NOMO-1 treated with dmso at 0.1 percent for 144 hours (cell line): ENCODE data around the gene EIF4G1.
A peak's percentile ranks its signal among the peaks of the same experiment; 100 is the strongest.
"Not testable (repeated sequence)": the region's sequence is repeated elsewhere in the genome, so short reads cannot be mapped to it uniquely, and the experiment has no call there.

ENCODE experiments used
- DNase-seq: peaks from one replicate; lab custom pipeline; 2025; ENCODE audit not compliant: unreplicated experiment; lab: John Stamatoyannopoulos, UW

Gene EIF4G1

DNA sequence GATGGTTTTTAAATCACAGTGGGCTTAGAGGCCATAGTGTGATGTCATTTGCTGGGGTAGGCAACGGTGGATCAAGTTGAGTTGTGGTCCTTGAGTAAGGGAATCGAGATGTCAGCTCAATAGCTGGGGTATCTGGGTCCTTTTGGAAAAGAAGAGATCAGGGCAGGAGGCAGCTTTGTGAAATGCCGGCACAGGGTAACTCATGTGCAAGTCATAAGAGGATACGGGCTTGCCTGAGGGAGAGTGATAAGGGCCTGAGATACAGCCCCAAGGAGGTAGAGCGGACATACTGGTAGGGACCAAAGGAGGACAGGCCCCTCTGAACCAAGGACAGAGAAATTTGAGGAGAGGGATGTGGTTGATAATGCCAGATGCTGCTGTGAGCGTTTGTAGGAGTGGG, 18.8 kb downstream of the EIF4G1 start:
- no peak for DNase-seq

DNA sequence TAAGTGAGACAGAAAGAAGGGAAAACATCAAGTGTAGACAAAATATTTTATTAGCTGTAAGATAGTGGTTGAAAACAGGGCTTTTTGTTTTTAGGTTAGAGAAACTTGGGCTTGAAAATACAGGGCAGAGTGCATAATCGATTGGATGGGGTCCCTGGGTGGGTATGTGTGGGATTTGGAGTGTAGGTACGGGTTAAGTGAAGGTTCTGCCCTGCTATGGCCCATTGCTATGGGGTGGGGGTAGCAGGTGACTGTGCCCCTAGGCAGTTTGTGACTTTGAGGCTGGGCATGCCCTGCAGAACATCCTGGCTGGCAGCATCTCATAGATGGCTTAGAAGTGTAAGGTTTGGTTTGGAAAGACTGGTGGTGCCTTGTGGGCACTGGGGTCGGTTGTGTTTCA, 19.3 kb downstream of the EIF4G1 start:
- DNase-seq: no peak

DNA sequence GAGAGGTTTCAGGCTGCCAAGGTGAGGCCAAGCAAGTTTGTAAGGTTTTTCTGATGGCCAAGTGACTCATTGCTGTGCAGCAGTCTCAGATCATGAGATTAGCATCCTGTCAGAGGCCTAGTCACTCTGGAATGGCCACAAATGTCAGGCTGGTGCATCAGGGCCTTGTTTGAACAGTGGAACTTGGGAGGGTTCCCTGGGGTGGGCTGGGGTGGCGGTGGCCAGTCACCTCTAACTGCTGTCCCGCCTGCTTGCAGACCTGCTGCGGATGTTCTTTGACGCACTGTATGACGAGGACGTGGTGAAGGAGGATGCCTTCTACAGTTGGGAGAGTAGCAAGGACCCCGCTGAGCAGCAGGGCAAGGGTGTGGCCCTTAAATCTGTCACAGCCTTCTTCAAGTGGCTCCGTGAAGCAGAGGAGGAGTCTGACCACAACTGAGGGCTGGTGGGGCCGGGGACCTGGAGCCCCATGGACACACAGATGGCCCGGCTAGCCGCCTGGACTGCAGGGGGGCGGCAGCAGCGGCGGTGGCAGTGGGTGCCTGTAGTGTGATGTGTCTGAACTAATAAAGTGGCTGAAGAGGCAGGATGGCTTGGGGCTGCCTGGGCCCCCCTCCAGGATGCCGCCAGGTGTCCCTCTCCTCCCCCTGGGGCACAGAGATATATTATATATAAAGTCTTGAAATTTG, 20.2 kb downstream of the EIF4G1 start:
- no peak for DNase-seq

DNA sequence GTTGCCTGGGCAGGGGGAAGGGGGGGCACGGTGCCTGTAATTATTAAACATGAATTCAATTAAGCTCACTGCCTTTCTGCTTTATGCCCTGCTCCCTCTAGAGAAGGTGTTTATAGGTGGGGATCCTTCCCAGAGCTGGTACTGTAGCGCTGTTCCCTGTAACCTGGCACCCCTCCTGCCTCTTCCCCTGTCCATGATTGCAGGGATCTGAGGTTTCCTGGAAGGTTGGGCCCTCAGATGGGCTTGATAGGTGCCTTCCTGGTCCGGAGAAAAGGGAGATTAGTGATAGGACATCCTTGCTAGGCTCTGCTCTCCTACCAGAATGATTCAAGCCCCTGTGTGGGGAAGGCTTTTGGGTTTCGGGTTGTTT, 20.9 kb downstream of the EIF4G1 start:
- no peak for DNase-seq

DNA sequence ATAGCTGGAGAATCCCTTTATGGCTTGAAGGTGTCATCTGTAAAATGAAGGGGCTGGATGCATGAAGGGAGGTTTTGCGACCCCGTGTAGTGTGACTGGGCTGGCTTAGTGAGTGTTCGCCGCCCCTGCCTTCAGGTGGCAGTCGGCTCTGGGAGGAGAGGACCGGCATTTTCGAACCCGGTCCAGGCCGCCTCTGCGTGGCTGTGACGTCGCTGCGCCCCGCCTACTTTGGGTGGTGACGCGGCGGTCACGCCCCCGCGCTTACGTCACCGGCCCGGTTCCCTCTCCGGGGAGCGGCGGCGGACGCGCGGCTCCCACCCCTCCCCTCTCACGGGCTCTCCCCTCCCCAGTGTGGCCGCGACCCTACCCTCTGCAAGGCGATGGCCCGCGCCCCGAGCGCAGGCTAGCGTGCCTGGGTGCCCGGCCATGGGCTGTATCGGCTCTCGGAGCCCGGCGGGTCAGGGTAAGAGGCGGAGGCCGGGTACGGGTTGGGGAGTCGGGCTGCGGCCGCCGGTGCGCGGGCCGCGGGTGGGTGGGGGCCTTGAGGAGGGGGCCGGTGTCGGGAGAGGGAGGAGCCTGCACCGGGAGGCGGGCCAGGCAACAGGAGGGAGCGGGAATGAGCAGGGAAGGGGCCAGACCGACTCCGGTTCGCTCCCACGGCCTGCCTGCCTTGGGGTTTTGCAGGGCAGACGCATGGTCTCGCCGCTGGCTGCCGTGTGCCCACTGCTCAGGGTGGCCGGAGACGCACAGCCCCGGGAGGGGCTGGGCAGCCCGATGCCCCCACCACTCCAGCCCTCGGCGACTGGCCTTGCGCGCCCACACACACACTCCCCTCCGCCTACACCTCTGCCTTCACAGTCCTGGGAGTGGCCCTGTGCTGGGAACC, 21.5 kb downstream of the EIF4G1 start:
- DNase-seq: peak; percentile 47

DNA sequence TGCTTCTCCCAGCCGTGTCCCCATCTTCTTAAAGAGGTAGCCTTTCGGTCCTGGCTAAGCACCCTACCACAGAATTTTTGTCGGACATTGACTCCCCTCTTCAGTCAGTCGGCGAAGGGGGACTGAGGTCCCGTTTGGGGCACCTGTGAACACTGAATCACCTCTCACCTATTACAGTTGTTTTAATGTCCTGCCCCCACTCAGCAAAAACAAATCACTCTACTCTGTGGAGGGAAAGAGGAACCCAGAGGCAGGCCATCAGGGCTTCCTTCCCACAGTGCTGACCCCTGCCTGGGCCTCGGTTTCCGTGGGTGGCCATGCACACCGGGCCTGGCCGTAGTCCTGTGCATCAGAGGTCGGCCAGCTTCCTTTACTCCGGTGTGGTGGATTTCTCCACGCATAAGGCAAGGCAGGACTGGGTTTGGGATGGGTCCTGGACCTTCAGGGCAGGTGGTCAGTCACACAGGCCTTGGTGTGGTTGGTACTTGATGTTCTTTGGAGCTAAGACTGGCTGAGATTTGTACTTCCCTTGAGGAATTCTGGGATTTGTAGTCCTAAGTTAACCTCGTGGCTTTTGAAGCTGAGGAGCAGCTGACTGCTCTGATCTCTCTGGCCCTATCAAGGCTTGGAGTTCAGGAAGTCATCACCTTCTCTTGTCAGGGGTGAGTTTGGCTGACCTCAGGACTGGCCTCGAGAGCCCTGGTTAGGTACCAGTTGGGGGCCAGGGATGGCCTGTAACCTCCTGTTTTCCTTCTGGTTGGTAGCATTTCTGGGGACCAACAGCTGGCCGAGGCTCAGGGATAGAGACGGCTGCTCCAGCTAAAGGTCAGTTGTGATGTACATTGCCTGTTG, 22.4 kb downstream of the EIF4G1 start:
- DNase-seq: no peak

DNA sequence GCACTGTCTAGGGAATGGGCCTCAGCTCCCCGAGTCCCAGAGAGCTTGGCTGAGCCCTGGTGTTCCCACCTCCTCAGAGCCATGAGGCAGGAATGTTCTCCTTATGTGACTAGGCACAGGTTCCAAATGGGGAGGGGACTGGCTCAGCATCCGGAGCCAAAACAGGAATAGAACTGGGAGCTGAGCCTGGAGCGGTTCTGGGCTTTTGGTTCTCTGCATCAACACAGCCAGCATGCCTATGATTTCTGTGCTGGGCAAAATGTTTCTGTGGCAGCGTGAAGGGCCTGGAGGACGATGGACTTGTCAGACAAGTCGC, 23.0 kb downstream of the EIF4G1 start, which contains the start of gene FAM131A:
FAM131A (plus strand) TSS at position 202 of the 316 bp plus-strand sequence; CDS start at position 233, 31 bp downstream.
- DNase-seq: no peak

DNA sequence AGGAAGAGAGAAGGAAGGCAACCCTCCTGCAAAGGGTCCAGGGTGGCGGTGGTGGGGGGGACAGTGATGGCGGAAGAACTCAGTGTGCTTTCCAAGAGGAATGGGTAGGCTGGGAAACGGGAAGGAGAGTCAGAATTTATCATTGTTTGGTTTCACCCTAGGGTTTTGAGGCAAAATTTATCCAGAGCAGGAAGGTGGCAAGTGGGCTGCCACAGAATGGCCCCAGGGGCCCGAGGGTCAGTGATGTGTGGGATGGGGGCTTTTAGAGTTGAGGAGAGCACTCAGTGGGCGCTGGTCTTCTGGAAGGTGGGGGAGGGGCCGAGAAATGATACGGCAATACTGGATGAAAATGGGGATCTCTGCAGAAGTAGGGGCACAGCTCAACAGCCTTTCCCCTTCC, 23.6 kb downstream of the EIF4G1 start:
- no peak for DNase-seq

DNA sequence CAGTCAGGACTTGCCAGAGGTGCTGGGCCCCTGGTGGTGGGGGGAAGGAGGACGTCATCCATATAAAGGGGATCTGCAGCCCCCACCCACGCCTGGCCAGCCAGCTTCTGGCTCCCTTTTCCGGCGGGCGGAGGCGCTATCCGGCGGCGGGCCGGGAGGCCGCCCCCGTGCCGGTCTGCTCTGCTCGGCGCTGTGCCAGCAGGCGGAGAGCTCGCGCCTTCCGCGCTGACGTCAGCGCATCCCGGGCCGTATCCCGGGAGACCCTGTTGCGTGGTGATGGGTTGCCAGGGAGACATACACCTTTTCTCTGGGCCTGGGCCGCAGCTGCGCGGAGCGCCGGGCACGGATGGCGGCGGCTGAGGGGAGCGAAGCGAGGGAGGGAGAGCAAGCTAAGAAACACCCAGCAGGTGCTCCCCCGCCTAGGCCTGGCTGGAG, 24.1 kb downstream of the EIF4G1 start:
- no peak for DNase-seq

DNA sequence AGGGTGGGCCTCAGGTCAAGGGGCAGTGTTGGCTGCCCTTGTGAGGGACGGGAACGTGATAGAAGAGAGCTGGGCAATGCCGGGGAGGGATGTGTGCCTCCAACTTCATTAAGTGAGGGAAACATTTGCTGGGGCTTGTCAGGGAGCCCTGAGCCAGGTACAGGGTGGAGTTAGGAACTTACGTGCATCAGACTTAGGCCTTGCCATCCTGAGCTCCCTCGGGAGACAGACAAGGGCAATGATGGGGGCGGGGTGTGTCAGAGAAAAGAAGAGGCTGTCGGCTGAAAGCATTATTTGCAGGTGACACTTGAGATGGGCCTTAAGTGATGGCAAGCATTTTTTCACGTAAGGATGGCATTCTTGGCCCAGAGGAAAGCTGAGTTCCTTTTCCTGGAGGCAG, 24.6 kb downstream of the EIF4G1 start:
- no peak for DNase-seq

DNA sequence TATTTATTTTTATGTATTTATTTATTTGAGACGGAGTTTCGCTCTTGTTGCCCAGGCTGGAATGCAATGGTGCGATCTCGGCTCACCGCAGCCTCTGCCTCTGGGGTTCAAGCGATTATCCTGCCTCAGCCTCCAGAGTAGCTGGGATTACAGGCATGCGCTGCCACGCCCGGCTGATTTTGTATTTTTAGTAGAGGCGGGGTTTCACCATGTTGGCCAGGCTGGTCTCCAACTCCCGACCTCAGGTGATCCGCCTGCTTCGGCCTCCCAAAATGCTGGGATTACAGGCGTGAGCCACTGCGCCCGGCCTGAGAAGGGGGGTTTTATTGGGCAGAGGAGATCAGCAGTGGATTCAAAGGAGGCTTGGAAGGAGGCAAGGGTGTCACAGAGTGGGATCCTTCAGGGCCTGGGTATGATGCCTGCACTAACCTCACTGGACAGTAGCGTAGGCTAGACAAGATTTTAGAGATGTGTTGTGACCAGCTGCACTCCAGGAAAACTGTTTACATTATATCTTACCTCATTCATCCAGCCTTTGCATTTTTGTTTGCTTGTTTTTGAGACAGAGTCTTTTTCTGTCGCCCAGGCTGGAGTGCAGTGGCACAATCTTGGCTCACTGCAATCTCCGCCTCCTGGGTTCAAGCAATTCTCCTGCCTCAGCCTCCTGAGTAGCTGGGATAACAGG, 25.2 kb downstream of the EIF4G1 start:
- not testable (repeated sequence) for DNase-seq

DNA sequence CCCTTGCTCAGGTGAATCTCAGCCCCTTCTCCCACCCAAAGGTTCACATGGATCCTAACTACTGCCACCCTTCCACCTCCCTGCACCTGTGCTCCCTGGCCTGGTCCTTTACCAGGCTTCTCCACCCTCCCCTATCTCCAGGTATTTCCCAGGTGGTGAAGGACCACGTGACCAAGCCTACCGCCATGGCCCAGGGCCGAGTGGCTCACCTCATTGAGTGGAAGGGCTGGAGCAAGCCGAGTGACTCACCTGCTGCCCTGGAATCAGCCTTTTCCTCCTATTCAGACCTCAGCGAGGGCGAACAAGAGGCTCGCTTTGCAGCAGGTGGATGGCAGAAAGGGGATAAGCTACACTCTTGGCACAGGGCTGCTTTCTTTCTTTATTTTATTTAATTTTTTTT, 27.5 kb downstream of the EIF4G1 start:
- no peak for DNase-seq

DNA sequence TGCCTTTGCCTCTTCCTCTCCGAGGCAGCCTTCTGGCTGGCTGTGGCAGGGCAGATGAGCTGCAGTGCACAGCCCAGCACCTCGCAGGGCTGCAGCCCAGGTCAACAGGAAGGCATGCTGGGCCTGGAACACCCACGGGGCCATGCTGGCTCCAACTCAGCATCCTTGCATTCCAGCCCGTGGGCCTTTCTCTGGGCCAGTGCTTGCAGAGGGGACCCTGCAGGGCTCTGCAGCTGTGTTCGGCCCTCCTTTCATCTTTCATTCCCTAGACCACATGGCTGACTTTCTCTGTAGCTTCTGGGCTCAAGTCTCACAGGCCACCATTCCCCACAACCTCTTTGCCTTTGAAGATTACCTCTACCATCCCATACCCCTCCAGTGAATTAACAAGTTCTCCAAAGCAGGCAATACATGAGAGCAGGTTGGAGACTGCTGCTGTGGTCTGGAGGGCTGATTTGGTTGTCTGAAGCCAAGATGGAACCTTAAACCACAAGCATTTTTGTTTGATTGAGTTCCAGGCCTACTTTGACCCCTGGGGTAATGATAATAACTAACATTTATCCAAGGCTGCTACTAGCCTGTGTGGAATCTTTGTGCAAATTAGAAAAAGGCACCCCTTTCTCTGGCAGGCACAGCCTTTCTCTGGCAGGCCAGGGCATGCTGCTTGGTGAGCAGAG, 28.9 kb downstream of the EIF4G1 start:
- DNase-seq: no peak

DNA sequence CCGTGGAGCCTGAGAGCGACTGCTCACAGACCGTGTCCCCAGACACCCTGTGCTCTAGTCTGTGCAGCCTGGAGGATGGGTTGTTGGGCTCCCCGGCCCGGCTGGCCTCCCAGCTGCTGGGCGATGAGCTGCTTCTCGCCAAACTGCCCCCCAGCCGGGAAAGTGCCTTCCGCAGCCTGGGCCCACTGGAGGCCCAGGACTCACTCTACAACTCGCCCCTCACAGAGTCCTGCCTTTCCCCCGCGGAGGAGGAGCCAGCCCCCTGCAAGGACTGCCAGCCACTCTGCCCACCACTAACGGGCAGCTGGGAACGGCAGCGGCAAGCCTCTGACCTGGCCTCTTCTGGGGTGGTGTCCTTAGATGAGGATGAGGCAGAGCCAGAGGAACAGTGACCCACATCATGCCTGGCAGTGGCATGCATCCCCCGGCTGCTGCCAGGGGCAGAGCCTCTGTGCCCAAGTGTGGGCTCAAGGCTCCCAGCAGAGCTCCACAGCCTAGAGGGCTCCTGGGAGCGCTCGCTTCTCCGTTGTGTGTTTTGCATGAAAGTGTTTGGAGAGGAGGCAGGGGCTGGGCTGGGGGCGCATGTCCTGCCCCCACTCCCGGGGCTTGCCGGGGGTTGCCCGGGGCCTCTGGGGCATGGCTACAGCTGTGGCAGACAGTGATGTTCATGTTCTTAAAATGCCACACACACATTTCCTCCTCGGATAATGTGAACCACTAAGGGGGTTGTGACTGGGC, 30.3 kb downstream of the EIF4G1 start:
- DNase-seq: no peak

DNA sequence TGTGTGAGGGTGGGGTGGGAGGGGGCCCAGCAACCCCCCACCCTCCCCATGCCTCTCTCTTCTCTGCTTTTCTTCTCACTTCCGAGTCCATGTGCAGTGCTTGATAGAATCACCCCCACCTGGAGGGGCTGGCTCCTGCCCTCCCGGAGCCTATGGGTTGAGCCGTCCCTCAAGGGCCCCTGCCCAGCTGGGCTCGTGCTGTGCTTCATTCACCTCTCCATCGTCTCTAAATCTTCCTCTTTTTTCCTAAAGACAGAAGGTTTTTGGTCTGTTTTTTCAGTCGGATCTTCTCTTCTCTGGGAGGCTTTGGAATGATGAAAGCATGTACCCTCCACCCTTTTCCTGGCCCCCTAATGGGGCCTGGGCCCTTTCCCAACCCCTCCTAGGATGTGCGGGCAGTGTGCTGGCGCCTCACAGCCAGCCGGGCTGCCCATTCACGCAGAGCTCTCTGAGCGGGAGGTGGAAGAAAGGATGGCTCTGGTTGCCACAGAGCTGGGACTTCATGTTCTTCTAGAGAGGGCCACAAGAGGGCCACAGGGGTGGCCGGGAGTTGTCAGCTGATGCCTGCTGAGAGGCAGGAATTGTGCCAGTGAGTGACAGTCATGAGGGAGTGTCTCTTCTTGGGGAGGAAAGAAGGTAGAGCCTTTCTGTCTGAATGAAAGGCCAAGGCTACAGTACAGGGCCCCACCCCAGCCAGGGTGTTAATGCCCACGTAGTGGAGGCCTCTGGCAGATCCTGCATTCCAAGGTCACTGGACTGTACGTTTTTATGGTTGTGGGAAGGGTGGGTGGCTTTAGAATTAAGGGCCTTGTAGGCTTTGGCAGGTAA, 31.1 kb downstream of the EIF4G1 start:
- peak; percentile 24 for DNase-seq

DNA sequence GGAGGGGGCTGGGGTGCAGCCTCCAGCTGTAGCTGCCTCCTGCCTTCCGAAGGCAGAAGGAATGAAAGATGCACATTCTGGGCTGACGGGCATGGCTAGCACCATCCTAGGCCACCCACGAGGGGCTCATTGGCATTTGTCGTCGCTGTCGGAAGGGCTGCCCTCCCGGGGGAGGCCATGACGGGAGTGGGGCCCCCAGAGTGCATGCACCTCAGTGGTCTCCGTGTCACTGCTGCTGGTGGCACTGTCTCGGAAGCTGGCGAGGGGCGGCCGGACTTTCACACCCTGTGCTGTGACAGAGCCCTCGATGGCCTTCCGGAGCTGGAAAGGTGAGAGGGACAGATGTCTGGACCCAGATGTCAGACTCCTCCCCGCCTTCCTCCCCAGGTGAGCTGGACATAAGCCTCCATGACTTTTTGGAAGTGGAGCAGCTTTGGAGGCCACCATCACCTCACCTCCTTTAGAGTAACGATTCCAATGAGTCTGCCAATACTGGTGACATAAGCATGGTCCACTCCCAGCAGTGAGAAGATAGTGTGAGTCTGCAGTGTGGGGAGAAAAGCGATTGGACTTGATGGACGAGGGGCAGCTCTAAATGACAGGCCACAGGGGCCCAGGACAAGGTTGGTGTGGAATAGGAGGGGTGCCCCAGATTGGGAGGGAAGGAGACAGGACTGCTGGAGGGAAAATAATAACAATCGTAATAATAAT, 32.2 kb downstream of the EIF4G1 start:
- DNase-seq: no peak

DNA sequence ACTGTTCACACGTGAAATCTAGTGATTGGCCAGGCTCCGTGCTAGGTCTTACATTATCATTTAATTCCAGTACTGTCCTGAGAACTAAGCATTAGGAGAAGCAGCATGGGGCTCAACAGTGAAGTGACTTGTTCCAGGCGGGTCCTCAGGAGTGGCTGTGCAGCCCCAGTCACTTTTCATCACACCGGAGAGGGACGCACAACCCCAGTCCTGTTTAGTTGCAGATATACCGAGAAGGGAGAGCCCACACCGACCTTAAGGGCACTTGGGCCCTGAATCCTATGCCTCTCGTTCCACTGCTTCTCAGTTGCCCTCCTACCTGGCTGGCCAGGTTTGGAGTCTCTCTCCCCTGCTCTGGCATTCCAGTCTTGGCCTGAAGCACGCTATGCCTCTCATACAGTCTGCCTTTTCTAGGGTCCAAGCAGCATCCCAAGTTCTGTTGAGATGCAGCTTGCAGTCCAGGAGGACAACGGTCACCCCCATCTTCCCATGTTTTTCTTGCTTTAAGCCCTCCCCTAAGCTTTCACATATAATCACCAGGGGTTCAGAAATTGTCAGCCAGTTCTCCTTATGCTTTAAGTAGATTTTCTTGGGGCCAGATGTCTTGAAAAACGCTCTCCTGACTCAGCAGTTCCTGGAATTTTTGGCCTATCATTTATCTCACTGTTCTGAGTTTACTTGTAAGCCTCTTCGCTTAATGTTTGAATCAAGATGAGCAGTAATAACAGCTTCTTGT, 33.1 kb downstream of the EIF4G1 start:
- DNase-seq: no peak

DNA sequence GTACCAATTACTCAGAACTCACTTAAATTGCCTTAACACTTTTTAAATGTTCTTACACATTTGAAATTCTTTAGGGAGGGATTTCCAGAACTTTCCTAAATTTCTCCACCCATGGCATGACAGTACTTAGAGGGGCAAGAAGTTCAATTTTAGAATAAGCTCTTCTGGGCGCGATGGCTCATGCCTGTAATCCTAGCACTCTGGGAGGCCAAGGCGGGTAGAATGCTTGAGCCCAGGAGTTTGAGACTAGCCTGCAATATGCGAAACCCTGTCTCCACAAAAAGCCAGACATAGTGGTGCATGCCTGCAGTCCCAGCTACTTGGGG, 33.6 kb downstream of the EIF4G1 start:
- no peak for DNase-seq
